NK-92 (cell line): Measurements from ENCODE around the gene CXADR.

ENCODE experiments used
- DNase-seq: peaks from one replicate; lab custom pipeline; 2025; ENCODE audit not compliant: unreplicated experiment; lab: John Stamatoyannopoulos, UW

Gene CXADR

DNA sequence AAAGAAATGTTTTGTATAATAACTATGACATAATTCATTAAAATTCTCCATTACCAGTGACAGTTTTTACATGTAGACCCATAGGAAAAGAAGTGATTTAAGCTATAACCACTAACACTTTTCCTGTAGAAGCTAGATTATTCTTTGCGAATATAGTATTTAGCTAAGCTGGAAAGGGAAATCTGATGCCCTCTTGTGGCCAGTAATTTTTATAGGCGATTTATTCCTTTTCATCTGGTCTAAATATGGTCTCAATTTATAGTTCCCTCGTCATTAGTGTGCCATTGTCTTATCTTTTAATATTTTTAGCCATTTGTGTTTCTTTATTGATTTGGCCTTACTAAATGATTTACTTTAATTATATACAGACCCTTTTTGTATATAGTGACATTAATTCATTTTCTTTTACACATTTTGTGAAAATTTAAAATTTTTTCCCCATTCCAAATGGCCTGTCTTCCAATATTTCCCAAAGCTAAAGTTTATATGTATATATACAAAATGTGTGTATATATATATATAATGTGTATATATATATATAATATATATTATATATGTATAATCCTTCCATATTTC lies 73.1 kb downstream of the CXADR start:
- no peak for DNase-seq

DNA sequence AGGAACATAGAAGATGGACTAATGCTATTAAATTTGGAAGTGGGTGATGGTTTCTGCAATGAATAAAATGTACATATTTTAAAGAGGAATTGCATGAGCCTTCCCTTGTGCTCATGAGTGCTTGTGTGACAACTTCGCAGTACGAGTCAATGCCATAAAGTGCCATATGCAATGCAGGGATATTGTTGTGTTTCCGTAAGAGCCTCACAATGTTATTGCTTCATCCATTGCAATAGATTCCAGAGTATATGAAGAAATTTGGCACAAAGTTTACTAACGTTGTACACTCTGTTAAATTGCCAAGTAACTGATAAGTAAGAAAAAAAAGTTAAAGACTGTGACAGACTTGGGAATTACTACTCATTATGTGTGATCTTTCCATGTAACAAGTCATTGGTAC lies 77.6 kb downstream of the CXADR start:
- DNase-seq: no peak

DNA sequence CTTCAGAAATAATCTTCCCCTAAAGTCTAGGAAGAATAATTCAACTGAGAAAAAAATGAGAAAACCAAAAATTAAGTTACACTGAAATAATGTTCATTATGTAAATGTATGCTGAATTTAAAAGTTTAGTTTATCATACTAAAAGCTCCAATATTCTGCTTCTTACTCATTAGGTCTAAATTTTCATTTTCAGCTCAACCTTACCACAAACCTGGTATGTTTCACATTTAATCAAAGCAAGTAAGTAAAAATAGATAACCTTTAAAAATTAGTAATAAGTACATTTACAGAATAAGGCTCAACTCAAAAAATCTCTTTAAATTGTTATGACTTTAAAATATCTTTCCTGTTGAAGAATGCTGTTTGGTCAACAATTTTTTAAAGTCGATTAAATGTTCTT lies 84.8 kb downstream of the CXADR start:
- DNase-seq: no peak

DNA sequence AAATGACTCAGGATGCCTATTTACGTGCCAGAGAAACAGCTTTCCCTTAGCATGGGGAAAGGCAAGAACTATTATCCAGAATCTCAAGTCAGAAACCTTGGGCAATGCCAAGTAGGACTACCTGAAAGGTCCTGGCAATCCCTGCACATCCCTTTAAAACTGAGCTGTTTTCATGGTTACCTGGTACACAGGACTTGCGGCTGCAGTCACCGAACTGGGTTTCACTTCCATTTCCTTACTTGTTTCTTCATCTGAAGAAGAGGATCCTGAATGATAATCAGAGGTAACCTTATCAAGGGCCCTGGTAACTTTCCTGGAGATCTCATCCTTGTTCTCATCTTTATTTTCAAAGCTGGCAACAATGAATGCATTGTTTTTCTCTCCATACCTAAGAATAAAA lies 85.6 kb downstream of the CXADR start:
- no peak for DNase-seq

DNA sequence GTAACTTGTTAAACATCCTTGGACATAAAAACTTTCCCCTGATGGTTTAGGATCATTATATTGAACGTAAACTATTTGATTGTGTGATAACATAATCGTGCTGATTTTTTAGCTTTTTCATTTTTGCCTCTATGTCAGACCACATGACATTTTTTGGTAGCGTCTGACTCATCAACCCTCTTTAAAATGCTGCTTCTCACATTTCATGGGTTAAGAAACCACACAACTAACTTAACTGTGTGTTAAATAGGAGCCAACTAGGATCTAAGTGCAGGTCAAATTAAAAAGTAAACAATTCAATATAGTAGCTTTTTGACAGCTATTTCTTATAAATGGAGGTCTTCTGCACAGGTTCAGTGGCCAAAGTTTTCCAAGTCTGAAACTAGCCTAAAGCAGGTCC lies 90.0 kb downstream of the CXADR start:
- DNase-seq: no peak

DNA sequence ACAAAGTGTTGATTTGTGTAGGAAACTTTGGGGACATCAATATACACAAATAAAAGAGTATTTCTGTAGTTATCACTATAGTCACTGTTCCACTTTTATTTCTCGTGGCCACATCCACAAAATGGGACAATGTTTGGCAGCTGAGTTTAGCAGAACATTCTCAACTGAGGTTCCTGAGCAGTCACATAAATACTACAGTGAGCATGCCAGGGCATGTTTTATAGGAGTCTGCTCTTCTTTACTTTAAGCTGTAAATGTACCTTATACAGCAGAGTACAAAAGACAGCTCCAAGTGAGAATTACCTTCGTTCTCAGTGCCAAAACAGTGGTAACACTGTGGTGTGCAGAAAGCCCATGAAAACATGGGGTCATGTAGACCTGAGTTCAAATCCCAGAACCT lies 94.8 kb downstream of the CXADR start:
- DNase-seq: no peak

DNA sequence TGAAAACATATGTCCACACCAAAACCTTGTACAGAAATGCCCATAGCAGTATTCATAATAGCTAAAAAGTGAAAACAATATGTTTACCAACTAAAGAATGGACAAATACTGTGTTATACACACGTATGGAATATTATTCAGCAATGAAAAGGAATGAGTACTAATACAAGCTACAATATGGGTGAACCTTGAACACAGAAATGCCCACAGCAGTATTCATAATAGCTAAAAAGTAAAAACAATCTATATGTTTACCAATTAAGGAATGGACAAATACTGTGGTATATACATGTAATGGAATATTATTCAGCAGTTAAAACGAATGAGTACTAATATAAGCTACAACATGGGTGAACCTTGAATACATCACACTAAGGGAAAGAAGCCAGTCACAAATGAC lies 96.8 kb downstream of the CXADR start:
- DNase-seq: no peak

DNA sequence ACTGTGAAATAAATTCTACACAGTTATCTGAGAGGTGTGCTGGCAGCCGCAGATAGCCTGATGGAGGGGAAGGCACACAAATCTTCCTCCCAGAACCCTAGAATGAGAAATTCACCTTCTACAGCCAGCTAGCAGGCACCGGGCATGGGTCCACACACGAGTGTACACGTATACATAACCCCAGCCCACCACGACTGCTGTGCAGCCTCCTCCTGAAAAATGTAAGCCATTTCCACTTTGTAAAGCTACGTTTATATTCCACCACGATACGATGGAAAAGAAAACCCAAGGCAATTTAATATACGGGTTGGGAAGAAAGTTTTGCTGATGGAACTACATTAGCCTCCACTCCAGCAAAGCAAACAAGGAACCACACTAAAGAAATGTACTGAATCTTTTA lies 98.1 kb downstream of the CXADR start:
- DNase-seq: no peak

DNA sequence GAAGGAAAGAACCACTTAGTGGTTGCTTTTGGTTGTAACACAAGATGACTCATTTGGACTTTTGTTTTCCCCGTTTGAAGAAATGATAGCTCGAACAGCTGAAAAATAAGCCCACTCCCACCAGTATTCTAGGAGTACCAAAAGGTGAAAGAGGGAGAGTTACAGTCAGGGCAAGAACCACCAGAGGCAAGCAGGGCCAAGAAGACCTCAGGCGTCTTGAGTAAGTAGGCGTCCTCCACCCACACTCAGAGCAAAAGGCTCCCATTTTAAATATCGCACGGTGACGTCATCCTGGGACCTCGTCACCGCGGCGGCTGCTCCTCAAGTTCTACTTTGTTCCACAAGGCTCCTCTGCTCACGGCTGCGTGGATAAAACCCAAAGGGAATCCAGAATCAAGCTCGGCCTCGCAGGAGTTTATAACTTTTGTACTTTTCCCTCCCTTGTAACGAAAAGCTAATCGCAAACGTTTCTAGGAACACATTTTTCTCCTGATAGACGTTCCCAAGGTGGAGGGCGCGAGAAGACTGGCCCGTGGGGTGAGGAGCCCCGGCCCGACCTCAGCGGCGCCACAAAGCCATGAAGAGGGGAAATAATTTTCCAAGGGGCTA lies 98.7 kb downstream of the CXADR start:
- no peak for DNase-seq

DNA sequence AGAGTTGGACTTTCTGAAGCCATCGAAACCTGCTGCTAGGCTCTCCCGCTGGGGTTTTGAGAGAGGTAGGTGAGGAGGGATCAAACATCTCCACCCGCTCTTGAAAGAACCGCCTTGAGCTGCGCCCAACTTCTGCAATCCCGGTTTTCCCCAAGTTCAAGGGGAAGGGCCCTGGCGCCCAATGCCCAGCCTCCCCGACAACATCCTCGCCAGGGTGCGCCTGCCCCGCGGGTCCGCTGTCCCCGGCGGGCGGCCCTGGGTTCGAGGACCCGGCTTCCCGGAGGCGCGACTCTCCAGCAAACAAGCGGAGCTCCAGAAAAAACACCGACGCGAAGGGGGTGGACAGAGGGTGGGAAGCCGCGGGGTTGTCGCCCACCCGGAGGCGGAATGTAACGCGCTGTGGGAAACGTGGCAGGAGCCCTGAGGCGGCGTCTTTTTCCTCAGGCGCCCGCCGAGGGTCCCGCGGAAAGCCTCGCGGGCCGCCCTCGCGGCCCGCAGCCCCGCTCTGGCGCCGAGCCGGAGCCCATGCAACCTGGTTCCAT lies 99.3 kb downstream of the CXADR start:
- DNase-seq: no peak

DNA sequence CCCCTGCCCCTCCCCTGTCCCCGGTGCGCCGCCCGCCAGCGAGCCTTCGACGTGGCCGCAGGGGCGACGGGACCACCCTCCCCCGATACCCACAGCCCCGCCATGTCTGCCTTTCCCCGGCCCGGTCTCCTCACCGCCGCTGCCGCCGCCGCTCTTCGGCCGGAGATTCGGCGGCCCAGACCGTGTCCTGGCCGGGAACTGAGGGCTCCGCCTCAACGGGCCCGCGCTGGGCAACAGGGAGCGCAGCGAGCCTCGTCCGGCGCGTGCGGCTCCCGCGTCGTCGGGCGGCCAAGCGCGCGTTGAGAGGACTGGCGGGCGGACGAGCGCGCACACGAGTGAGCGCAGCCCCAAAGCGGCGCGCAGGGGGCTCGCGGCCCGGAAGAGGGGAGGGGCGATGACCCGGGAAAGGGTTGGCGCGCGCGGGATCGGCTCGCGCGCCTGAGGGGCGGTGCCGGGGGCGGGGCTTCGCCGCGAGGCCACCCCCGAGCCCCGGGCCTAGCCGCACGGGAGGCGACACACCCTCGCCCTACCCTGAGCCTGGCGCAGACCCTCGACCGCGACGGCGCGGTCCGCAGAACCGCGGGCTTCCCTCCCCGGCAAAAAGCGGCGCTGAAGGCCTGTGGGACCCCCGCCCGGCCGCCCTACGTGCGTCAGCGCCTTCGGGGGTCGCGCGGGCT lies 99.9 kb downstream of the CXADR start, which contains the start of gene BTG3:
Gene BTG3, minus strand, starts transcription at position 337 of the 677 bp plus-strand sequence. CDS start 3,757 bp downstream, outside the sequence.
- DNase-seq: no peak

DNA sequence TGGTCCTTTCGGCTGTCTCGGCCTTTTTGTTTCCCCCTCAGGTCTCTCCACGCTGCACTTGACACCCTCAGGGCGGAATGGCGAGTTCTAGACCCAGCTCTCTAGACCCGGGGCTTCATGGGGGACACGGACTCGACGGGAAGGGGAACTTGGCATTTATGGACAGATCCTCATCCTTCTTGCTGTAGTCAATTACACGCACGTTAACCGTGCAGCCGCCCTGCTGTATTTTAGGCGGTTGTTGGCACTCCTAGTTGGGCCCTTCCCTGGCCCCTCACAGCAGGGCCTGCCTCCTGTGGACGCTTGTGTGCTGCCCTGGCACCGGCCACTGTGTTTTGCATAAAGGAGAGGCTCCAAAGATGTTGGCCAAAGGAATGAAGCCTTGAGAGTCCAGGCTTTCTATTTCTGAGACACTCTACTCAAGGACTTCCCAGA lies 100.4 kb downstream of the CXADR start:
- DNase-seq: no peak

DNA sequence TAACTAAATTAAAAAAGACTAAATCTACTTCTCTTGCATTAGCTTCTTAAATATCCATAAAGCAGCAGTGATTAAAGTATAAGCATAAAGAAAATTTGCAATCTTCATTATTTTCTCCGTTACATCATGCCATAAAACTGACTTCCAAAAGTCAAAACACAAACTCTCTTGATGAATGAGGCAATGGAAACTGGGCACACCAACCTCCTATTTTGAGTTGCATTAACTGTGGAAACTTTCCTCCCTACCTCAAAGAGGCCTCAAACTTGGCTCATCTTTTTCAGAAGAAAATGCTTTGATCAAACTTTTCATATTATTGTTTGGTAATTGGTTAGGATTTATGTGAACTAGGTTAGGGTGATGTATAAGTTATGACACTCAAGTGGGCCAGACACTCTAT lies 104.0 kb downstream of the CXADR start:
- DNase-seq: no peak

DNA sequence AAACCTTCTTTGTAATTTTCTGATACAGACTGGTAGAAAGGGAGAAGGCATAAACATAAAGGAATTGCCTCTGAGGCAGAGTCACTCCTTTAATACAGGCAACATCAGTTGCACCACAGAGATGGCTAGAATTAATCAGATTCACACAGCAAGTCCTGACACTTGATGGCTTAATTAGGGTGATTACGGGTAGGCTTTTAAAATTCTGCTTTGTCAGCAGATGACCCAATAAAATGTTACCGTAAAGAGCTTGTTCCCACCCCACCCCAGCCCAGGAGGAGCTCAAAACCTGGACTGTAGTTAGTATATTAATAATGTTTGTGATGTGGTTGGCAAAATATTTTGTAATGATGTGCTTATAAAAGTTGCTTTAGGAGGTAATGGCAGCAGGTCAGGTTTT lies 109.2 kb downstream of the CXADR start:
- no peak for DNase-seq

DNA sequence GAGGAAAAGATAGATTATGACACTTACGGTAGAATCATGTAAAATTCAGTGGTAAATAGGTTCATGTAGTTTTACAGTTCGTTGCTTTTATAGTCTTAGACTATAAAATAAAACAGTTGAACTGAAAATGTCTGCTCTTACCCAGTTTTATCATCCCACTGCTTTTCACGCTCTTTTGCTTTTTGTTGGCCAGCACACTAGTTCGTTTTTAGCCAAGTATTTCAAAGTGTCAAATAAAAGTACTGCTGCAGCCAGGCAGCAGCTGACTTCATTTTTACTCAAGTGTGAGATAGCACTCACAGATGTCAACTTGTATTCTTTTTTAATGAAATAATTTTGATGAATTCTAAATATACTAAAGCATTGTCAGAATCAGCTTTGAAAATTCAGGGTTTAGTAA lies 118.4 kb downstream of the CXADR start:
- no peak for DNase-seq

DNA sequence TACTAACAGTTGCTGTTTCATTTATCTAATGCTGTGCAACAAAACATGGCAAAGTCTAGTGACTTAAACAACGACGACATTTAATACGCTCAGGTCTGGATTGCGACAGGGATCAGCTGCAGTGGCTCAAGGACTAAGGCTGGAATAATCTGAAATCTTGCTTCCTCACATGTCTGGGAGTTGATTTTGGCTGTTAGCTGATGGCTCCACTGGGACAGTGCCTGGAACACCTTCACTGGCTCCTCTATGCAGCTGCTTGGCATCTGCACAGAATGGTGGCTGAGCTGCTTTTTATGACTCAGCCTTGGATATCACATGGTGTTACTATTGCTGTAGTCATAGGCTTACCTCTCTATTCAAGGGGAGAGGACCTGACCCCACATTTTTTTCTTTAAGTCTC lies 123.9 kb downstream of the CXADR start:
- DNase-seq: no peak

DNA sequence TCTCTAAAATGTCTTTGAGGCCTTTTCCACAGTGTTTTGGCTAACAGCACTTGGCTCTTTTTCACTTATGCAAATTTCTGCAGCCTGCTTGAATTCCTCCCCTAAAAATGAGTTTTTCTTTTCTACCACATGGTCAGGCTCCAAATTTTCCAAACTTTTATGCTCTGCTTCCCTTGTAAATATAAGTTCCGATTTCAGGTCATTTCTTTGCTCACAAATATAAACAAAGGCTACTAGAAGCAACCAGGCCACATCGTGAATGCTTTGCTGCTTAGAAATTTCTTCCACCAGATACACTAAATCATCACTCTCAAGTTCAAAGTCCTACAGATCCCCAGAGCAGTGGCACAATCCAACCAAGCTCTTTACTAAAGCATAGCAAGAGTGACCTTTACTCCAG lies 128.0 kb downstream of the CXADR start:
- DNase-seq: no peak
